Measurements from ENCODE around the gene BAD. TPM values are rescaled to one million over a fixed set of nuclear protein-coding genes. Genes with fewer than 3 reads are reported as not detected.

The BAD gene
- total RNA-seq, 1 experiment from 2014 or later: 23.3 TPM

GRCh38 chr11:64244107-64244506 is 40.4 kb downstream of the BAD start:
- Histone ChIP-seq H3K9me3 (ENCODE audit: control insufficient read depth, low read depth, low read length) (no peaks in the 10 kb centered on the region), H4K91ac (ENCODE audit: insufficient read length, low read depth, low read length) (no peak overlapping the region), H3K79me2 (ENCODE audit: insufficient read depth, low read length) (peaks cover 9% of the 10 kb centered on the region; the same call in 1 of the 2 replicates), H3K27ac (ENCODE audit: insufficient read length, low read depth, low read length) (no peak overlapping the region), H3K4me2 (ENCODE audit: insufficient read depth, insufficient read length, low read length) (no peak overlapping the region), H4K8ac (replicated peaks; ENCODE audit: insufficient read length, low read depth, low read length) (no peak overlapping the region), H2BK5ac (ENCODE audit: insufficient read length, low read length) (no peak overlapping the region), H2AK5ac (ENCODE audit: insufficient read length, low read length) (no peak overlapping the region), H3K23ac (ENCODE audit: insufficient read length, low read depth, low read length) (no peak overlapping the region), H3K56ac (ENCODE audit: insufficient read length, low read depth, low read length) (no peak overlapping the region), H3T11ph (ENCODE audit: low read length) (no peak overlapping the region), H3K9ac (ENCODE audit: extremely low read depth, insufficient read length, low read length) (no peak overlapping the region), H3K4me1 (ENCODE audit: insufficient read depth, low read length) (peaks cover 3% of the 10 kb centered on the region; the same call in 1 of the 2 replicates), H2BK120ac (ENCODE audit: low read depth, low read length, poor library complexity, severe bottlenecking) (no peak overlapping the region), H3K18ac (ENCODE audit: insufficient read length, low read depth, low read length) (no peak overlapping the region), H3K79me1 (ENCODE audit: insufficient read depth, low read depth, low read length, poor library complexity, severe bottlenecking) (no peaks in the 10 kb centered on the region), H3K14ac (ENCODE audit: insufficient read depth, low read length) (no peak overlapping the region), H2BK20ac (ENCODE audit: low read depth, low read length, poor library complexity, severe bottlenecking) (no peak overlapping the region), H3K27me3 (ENCODE audit: insufficient read depth, low read length) (no peaks in the 10 kb centered on the region), H3K4ac (ENCODE audit: low read depth, low read length) (no peak overlapping the region), H2BK12ac (ENCODE audit: insufficient read length, low read depth, low read length) (no peak overlapping the region), H3K23me2 (ENCODE audit: insufficient read length, low read depth, low read length, poor library complexity, severe bottlenecking) (peaks cover 21% of the 10 kb centered on the region), H4K20me1 (ENCODE audit: control insufficient read depth, insufficient read depth, insufficient read length) (no peaks in the 10 kb centered on the region), H4K5ac (ENCODE audit: insufficient read length, low read depth, low read length) (no peak overlapping the region), H2BK15ac (ENCODE audit: low read depth, low read length) (no peak overlapping the region), H2AFZ (ENCODE audit: low read length) (no peak overlapping the region)
- Mint-ChIP-seq H3K4me1 (peaks cover 35 to 42% of the 10 kb centered on the region in 2 experiments), H3K27me3 (ENCODE audit: low read depth) (no peaks in the 10 kb centered on the region), H3K9me3 (no peaks in the 10 kb centered on the region; a peak in 1 of 5 replicates), H3K4me3 (peak overlapping the region; percentile 85 to 93), H3K36me3 (ENCODE audit: insufficient read depth in 1 of 3, low read depth in 3 of 3) (peaks cover 12 to 23% (median 13%) of the 10 kb centered on the region in 3 experiments), H3K27ac (peak overlapping the region in 2 of 3 experiments; percentile 83 to 90; a peak in 3 of 7 replicates)
- WGBS (ENCODE audit: extremely low coverage, insufficient read length, low lambda C conversion rate): no CpG with 5 or more reads among the region's 5 CpGs
- no peak for DNase-seq
- TF ChIP-seq CTCF (conservative IDR thresholded peaks at IDR 0.05): no peak
